IPS-15b (cell line): ENCODE measurements around the gene XYLT2.

Experiments used
- H3K27me3 ChIP-seq: one replicate; pipeline ENCODE4 v1.6.1; 2013; ENCODE audit warnings: low read length; ENCODE audit not compliant: control insufficient read depth, insufficient read depth
- H3K36me3 ChIP-seq: one replicate; pipeline ENCODE4 v1.6.1; 2013; ENCODE audit warnings: low read length; ENCODE audit not compliant: control insufficient read depth, insufficient read depth
- H3K4me1 ChIP-seq: one replicate; pipeline ENCODE4 v1.6.1; 2013; ENCODE audit warnings: mild to moderate bottlenecking, low read length; ENCODE audit not compliant: control insufficient read depth, insufficient read depth
- H3K4me3 ChIP-seq: one replicate; pipeline ENCODE4 v1.5.1; 2013; ENCODE audit warnings: low read depth, low read length
- H3K9ac ChIP-seq: one replicate; pipeline ENCODE4 v1.6.1; 2013; ENCODE audit warnings: low read depth, mild to moderate bottlenecking, low read length
- H3K9me3 ChIP-seq: one replicate; pipeline ENCODE4 v1.6.1; 2013; ENCODE audit warnings: mild to moderate bottlenecking, low read length; ENCODE audit not compliant: control insufficient read depth, insufficient read depth

Gene XYLT2

DNA sequence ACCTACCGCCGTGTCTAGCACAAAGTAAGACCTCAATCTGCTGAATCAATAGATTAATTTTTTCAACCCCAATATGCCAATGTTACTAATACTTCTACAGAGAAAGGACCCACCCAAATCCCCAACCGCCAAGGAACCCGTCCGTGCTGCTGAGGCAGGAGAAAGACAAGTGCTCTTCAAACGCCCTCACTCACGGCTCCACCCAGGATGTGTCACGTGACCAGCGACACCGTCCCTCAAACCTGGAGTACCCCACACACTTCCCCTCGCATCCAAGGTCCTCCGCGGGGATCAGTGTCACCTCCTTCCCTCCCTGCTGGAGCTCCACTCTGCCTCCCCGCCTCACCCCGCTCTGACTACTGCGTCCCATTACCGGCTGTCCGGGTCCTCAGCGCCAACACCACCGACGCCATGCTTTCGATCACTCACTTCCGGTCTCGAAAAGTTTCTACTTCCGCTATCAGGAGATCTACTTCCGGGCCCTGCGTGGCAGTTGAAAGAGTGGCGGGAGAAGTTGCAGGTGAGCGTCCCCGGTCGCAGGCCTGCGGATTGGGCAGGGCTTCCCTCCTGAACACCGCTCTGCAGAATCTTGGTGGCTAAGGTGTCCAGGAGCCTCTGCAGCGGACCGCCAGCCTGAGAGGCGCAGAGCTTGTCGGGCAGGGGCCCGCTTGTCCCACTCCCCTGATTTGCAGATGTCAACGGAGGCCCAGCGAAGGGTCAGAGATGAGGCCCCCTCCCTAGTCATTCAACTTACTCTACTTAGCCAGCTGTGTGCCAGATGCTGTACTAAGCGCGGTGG, 27.0 kb downstream of the XYLT2 start, which contains the start of the genes EME1 and MRPL27:
Gene EME1 (plus strand): TSS at position 472 of the 799 bp plus-strand sequence. CDS start 1,980 bp downstream, outside the sequence.
Gene MRPL27 (minus strand): TSS at position 427 of the 799 bp plus-strand sequence. CDS start 14 bp downstream, at position 413.
- peak within 1 kb of the TSS; percentile 97 for H3K9ac ChIP-seq
- peak within 1 kb of the TSS; percentile 98 for H3K4me3 ChIP-seq
- no peaks in the 10 kb centered on the region for H3K9me3 ChIP-seq
- no peaks in the 10 kb centered on the region for H3K4me1 ChIP-seq
- H3K27me3 ChIP-seq: no peaks in the 10 kb centered on the region
- H3K36me3 ChIP-seq: peaks cover 25% of the 10 kb centered on the region

DNA sequence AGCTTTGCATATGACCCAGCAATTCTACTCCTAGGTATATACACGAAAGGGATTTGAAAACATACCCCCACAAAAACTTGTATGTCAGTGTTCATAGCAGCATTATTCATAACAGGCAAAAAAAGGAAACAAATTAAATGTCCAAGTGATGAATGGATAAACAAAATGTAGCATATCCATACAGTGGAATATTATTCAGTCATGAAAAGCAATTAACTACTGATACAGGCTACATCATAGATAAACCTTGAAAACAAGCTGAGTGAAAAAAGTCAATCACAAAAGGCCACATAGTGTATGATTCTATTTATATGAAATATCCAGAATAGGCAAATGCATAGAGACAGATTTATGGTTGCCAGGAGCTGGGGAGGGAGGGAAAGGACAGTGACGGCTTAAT, 27.8 kb downstream of the XYLT2 start:
- peaks cover 23% of the 10 kb centered on the region for H3K36me3 ChIP-seq
- peak overlapping the region; percentile 97 for H3K9ac ChIP-seq
- no peaks in the 10 kb centered on the region for H3K4me1 ChIP-seq

DNA sequence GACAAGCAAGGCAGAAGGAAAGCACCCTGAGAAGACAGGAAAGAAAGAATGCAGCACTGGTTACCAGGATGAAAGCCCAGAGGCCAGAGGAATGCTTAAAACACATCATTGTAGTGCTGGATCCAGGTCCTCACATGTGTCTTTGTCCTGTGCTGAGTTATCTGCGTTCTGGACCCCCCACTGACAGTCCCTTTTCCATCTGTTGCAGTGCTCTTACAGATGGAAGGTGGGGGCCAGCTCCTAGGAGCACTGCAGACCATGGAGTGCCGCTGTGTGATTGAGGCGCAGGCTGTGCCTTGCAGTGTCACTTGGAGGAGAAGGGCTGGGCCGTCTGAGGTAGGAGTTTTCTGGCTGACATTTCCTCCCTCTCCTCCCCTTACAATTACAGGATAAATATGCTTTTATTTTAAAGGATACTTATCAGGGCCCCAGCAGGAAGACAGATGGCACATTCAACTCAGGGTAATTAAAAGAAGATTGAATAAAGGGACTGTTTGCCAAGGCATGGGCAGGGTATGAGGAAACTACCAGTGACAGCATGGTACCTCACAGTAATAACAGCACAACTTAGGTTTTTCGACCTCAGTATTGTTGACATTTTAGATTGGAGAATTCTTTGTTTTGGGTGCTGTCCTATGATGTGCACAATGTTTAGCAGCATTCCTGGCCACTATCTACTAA, 30.1 kb downstream of the XYLT2 start:
- Histone ChIP-seq H3K9ac (no peak overlapping the region), H3K4me3 (no peak overlapping the region), H3K4me1 (no peaks in the 10 kb centered on the region), H3K36me3 (peaks cover 22% of the 10 kb centered on the region), H3K9me3 (no peaks in the 10 kb centered on the region), H3K27me3 (no peaks in the 10 kb centered on the region)

More for the DNA sequence above, 27.8 kb downstream of the XYLT2 start:
- peak overlapping the region; percentile 98 for H3K4me3 ChIP-seq
- H3K27me3 ChIP-seq: no peaks in the 10 kb centered on the region
- no peaks in the 10 kb centered on the region for H3K9me3 ChIP-seq

DNA sequence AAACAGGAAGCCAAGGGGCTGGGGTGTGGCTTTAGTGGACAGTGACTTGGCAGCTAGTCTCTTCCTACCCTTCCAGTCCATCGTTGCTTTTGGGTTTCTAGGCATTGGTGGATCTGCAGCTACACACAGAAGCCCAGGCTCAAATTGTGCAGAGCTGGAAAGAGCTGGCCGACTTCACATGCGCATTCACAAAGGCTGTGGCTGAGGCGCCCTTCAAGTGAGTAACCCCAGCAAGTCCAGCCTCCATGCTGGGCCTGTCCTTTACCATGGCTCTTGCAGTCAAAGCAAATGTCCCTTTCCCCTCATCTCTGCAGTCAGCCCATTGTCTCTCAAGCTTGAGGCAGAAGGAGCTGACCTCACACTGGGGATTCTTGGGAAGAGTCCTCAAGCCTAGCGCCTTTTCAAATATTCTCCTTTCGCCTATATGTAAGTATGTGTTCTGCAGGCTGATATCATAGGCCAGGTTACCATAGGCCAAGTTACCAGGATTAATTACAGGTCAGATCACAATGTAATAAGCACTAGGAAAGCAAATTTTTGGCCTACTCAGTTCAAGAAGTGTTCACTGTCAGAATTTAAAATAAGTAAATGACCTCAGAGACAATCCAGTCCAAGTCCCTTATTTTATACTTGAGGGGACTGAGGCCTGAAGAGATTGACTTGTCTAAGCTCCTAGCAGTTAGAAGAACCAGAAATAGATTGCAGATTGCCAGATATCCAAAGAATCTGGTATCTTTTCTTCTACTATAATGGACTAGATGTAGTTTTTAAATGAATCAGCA, 33.6 kb downstream of the XYLT2 start:
- H3K9me3 ChIP-seq: no peaks in the 10 kb centered on the region
- no peaks in the 10 kb centered on the region for H3K27me3 ChIP-seq
- H3K9ac ChIP-seq: no peak overlapping the region
- H3K4me3 ChIP-seq: no peak overlapping the region
- H3K36me3 ChIP-seq: peaks cover 43% of the 10 kb centered on the region
- no peaks in the 10 kb centered on the region for H3K4me1 ChIP-seq

DNA sequence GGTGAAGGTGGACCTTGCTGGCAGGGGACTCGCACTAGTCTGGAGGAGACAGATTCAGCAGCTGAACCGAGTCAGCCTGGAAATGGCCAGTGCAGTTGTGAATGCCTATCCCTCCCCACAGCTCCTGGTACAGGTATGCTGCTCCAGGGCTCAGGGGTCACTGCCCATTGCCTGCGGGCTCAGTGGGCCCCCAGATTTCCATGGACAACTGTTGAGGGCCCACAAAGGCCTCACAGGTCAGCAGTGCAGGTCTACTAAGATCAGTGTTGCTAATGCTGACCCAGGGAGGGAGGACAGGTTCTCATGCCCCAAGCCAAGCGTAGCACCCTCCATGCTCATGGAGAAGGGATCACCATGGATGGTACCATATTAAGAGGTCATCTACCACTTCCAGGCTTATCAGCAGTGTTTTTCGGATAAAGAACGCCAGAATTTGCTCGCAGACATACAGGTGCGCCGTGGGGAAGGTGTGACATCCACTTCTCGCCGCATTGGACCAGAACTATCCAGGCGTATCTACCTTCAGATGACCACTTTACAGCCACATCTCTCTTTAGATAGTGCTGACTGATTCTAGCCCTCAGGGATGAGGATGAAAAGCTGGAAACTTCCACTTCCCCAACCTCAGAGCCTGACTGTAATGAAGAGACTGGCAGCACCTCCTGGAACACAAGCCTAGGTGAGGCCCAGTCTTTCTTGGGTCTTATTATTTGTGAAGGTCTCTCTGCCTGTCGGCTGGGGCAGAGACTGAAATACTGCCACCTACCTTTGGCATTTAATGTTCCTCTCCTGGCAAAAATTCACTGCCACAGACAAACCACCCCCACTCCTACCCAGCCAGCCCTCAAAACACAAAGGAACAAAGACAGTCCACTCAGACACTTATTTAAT, 34.7 kb downstream of the XYLT2 start:
- Histone ChIP-seq H3K4me1 (no peaks in the 10 kb centered on the region), H3K36me3 (peaks cover 50% of the 10 kb centered on the region), H3K4me3 (no peak overlapping the region), H3K27me3 (no peaks in the 10 kb centered on the region), H3K9ac (no peak overlapping the region), H3K9me3 (no peaks in the 10 kb centered on the region)

DNA sequence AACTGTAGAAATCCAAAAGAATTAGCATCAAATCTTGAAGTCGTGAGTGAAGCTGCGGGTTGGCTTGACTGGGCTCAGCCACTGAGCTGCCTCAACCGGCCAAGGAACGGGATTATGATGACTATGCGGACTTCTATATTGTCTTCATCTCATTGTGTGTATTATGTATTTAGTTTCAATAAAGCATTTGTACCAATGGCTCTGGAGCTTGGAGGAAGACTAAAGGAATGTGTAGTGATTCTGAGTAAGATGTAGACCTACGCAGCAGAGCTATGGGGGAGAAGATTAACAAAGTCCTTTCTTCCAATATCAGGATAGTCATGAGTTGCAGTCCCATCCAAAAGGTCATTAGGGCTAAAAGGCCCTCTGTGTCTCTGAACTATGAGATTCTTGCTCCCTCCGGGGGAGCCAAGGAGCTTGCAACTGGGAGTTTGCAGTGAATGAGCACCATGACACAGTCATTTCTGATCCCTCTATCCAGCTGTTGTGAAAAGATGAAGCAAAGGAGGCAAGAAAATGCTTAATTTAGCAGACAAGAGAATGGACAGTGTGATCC, 35.4 kb downstream of the XYLT2 start:
- Histone ChIP-seq H3K9me3 (no peaks in the 10 kb centered on the region), H3K36me3 (peaks cover 52% of the 10 kb centered on the region), H3K27me3 (no peaks in the 10 kb centered on the region), H3K9ac (no peak overlapping the region), H3K4me3 (no peak overlapping the region), H3K4me1 (no peaks in the 10 kb centered on the region)

DNA sequence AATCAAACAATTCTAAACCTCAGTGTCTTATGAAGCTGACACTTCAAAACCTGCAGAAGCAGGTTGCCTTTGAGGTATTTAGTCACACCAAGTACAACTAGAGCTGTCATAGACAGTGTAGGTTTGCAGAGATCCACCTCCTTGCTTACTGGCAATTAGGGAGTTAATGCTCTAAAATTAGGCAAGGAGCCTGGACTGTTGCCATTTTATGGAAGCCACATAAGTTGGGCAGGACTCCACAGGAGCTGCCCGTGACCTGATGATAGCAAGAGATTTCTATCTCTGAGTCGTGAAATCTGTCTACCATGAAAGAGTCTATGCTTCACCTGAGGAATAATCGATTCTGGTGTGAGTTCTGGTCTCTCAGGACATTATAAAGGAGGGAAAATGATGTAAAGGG, 36.0 kb downstream of the XYLT2 start:
- Histone ChIP-seq H3K4me1 (no peaks in the 10 kb centered on the region), H3K9ac (no peak overlapping the region), H3K4me3 (no peak overlapping the region), H3K36me3 (peaks cover 57% of the 10 kb centered on the region), H3K27me3 (no peaks in the 10 kb centered on the region), H3K9me3 (no peaks in the 10 kb centered on the region)

DNA sequence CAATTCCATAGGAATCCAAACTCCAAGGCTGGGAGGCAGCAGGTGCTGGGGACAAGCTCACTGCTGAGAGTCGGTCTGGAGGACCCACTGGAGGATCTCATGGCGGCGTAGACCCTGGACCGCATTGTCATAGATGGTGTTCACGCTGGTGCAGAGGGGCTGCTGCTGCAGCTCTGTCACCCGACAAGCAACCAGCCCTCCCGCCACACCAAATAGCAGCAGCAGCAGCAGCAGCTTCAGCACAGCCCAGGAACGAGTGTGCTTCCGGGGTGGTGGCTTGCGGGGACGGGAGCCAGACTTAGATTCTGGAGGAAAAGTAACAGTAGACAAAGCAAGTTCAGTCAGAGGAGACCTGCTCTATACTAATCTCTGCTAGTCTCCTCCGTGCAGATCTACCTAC, 37.0 kb downstream of the XYLT2 start:
- Histone ChIP-seq H3K36me3 (peaks cover 66% of the 10 kb centered on the region), H3K27me3 (no peaks in the 10 kb centered on the region), H3K9me3 (no peaks in the 10 kb centered on the region), H3K4me1 (no peaks in the 10 kb centered on the region), H3K4me3 (no peak overlapping the region), H3K9ac (no peak overlapping the region)

DNA sequence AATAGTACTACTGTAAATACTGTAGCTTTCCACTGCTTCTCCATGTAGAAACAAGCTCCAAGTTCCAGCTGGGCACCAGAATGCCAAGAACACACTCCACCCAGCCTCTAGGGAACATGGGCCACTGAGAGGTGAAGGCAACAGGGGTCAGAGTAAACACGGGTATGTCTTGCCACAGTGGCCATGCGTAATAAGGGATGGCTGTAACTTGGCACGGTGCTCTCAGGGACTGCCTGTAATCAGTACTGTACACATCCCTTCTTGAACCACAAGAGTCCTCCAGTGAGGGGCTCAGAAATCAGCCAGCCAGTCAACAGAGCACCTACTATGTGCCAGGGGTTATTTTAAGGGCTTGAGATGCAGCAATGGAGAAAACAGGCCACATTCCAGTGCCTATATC, 40.6 kb downstream of the XYLT2 start:
- Histone ChIP-seq H3K36me3 (peaks cover 65% of the 10 kb centered on the region), H3K4me1 (no peaks in the 10 kb centered on the region)

DNA sequence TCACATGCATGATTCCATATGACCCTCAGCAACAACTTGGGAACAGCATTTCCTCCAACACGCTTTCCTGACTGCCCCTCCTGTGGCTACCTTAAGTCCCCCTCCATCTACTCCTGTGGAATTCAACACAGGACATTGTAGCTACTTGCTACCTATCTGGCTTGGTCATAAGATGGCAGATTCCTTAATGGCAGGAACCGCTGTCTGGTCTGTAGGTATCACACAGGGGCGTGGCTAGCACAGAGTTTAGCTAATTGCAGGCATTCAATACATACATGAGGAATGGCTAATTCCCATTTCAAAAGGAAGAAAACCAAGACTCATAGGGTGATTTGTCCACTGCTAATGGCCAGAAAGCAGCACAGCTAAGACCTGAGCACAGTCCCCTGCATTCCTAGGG, 42.8 kb downstream of the XYLT2 start:
- H3K9ac ChIP-seq: no peak overlapping the region
- H3K4me1 ChIP-seq: no peaks in the 10 kb centered on the region
- H3K9me3 ChIP-seq: no peaks in the 10 kb centered on the region
- H3K4me3 ChIP-seq: no peak overlapping the region
- H3K36me3 ChIP-seq: peaks cover 74% of the 10 kb centered on the region
- no peaks in the 10 kb centered on the region for H3K27me3 ChIP-seq

More for the DNA sequence above, 40.6 kb downstream of the XYLT2 start:
- Histone ChIP-seq H3K9me3 (no peaks in the 10 kb centered on the region), H3K27me3 (no peaks in the 10 kb centered on the region), H3K9ac (no peak overlapping the region), H3K4me3 (no peak overlapping the region)
